Measurements from ENCODE around the gene EDC3. TPM values are rescaled to one million over a fixed set of nuclear protein-coding genes. Genes with fewer than 3 reads are reported as not detected.
A peak's percentile ranks its signal among the peaks of the same experiment; 100 is the strongest.

Gene EDC3
- total and polyA plus RNA-seq, 2 experiments from 2014 or later = 13.8 to 26.5 TPM

GRCh38 chr15:74613953-74614743, 81.7 kb downstream of the EDC3 start:
- Mint-ChIP-seq H3K27me3 (ENCODE audit: insufficient read depth, low read depth, poor library complexity) (peaks cover 20% of the 10 kb centered on the region), H3K4me3 (peak overlapping the region; percentile 72), H3K27ac (no peak overlapping the region), H3K36me3 (ENCODE audit: low read depth) (peaks cover under 1% of the 10 kb centered on the region; the same call in 2 of the 3 replicates), H3K9me3 (no peaks in the 10 kb centered on the region), H3K4me1 (peaks cover 14% of the 10 kb centered on the region)
- Histone ChIP-seq H2AFZ (peak overlapping the region; percentile 98), H3K4me3 (peak overlapping the region; percentile 96), H4K20me1 (replicated peaks; ENCODE audit: insufficient read depth) (peaks cover 22% of the 10 kb centered on the region), H3K9me2 (ENCODE audit: insufficient read depth) (no peaks in the 10 kb centered on the region), H3K27ac (ENCODE audit: low read depth) (0 out of 2 replicates have a peak overlapping the region, but pooled peaks have one; percentile 42), H3K27me3 (ENCODE audit: insufficient read depth) (peaks cover 9% of the 10 kb centered on the region; the same call in 1 of the 2 replicates), H3F3A (replicated peaks; ENCODE audit: low read depth) (peaks cover 9% of the 10 kb centered on the region; the same call in 1 of the 2 replicates), H3K4me2 (peak overlapping the region; percentile 84), H3K4me1 (ENCODE audit: insufficient read depth) (peaks cover 11% of the 10 kb centered on the region), H3K36me3 (ENCODE audit: insufficient read depth) (no peaks in the 10 kb centered on the region), H3K79me2 (replicated peaks; ENCODE audit: insufficient read depth) (peaks cover 29% of the 10 kb centered on the region)
- DNase-seq (ENCODE audit: low spot score) = peak; percentile 84
- ATAC-seq = no peak; the same call in 2 of the 3 replicates
- TF ChIP-seq ZNF462 (CRISPR knock-in tag; IDR thresholded peaks at IDR 0.05) = no peak
- TF ChIP-seq ZNF114 (CRISPR knock-in tag; IDR thresholded peaks at IDR 0.05) = no peak
- peak; percentile 88 for TF ChIP-seq POLR2AphosphoS5 (IDR thresholded peaks at IDR 0.05; ENCODE audit: low read depth)
- TF ChIP-seq EZH2phosphoT487 (IDR thresholded peaks at IDR 0.05; ENCODE audit: unreplicated experiment) = no peak

Measured in GM23338 (cell line).